GM13976 (cell line): ENCODE results near the gene GRIK3.

Experiments used
- DNase-seq: peaks from one replicate; pipeline ENCODE4 v3.0.0; 2012; ENCODE audit warnings: low spot score
- CTCF ChIP-seq: IDR thresholded peaks from 2 replicates; pipeline ENCODE4 v1.5.1; 2012; ENCODE audit warnings: borderline replicate concordance, mild to moderate bottlenecking; ENCODE audit not compliant: insufficient read depth; ENCODE audit errors: extremely low read depth, missing control alignments, control extremely low read depth
- in situ Hi-C: fragments of 300-500 bp; cut with MboI; formaldehyde crosslinking; loops from one replicate; pipeline ENCODE4 v1.12.0; 2022; ENCODE audit warnings: low sequenced_read_pairs, mixed read lengths, inconsistent platforms; ENCODE audit not compliant: unreplicated experiment

GRIK3 gene

GRCh38 chr1:36948147-36948546 lies 86.2 kb downstream of the GRIK3 start:
- DNase-seq, result no peak
- in situ Hi-C loops, result no loop called here
- no peak for TF ChIP-seq CTCF

- TF ChIP-seq CTCF, result no peak
- DNase-seq, result no peak
- in situ Hi-C loops, result no loop called here
These were observed 86.9 kb downstream of the GRIK3 start for GRCh38 chr1:36947384-36947783.

- in situ Hi-C loops, result no loop called here
- no peak for DNase-seq
- no peak for TF ChIP-seq CTCF
These were observed 89.4 kb downstream of the GRIK3 start for GRCh38 chr1:36944883-36945282.

- in situ Hi-C loops, result no loop called here
- TF ChIP-seq CTCF, result no peak
- DNase-seq, result no peak
These were observed 92.2 kb downstream of the GRIK3 start for GRCh38 chr1:36942148-36942547.

GRCh38 chr1:36941316-36941978 lies 92.9 kb downstream of the GRIK3 start:
- in situ Hi-C loops, result no loop called here
- DNase-seq, result no peak
- no peak for TF ChIP-seq CTCF

GRCh38 chr1:36938819-36939218 lies 95.5 kb downstream of the GRIK3 start:
- in situ Hi-C loops, result no loop called here
- no peak for TF ChIP-seq CTCF
- no peak for DNase-seq

- in situ Hi-C loops, result no loop called here
- DNase-seq, result no peak
- no peak for TF ChIP-seq CTCF
These were observed 96.9 kb downstream of the GRIK3 start for GRCh38 chr1:36937371-36937770.
